DMS 273 (cell line): ENCODE measurements around the gene CD320.
"Not testable (repeated sequence)": the region's sequence is repeated elsewhere in the genome, so short reads cannot be mapped to it uniquely, and the experiment has no call there.

Experiments
- DNase-seq: peaks from one replicate; lab custom pipeline; 2025; ENCODE audit not compliant: unreplicated experiment; lab: John Stamatoyannopoulos, UW

Gene CD320

DNA sequence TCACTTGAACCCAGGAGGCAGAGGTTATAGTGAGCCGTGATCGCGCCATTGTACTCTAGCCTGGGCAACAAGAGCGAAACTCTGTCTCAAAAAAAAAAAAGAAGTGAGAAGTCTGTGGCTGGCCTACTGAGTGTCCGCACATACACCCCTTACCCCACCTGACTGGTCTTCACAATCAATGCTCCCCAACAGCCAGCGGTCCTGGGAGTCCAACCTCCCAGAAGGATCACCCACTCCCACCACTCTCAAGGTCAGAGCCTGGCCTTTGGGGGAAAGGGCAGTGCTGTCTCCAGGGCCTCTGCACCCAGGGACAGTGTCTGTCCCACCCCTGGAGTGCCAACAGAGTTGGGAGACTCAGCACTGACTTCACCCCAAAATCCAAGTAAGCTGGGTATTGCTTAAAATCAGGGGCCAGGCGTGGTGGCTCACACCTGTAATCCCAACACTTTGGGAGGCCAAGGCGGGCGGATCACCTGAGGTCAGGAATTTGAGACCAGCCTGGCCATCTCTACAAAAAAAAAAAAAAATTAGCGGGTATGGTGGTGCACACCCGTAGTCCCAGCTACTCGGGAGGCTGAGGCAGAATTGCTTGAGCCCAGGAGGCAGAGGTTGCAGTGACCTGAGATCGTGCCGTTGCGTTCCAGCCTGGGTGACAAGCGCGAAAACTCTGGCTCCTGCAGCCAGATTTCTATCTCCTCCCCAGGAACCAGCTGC, 2.3 kb upstream of the CD320 start:
- DNase-seq = no peak

DNA sequence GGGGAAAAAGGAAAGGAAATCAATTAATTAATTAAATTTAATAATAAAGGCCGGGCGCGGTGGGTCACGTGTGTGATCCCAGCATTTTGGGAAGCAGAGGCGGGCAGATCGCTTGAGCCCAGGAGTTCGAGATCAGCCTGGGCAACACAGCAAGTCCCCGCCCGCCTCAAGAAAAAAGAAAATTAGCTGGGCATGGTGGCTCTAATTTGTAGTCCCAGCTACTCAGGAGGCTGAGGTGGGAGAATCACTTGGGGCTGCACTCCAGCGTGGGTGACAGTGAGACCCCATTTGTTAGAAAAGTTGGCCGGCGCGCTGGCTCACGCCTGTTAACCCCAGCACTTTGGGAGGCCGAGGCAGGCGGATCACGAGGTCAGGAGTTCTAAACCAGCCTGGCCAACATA, 733 bp upstream of the CD320 start:
- DNase-seq = no peak

DNA sequence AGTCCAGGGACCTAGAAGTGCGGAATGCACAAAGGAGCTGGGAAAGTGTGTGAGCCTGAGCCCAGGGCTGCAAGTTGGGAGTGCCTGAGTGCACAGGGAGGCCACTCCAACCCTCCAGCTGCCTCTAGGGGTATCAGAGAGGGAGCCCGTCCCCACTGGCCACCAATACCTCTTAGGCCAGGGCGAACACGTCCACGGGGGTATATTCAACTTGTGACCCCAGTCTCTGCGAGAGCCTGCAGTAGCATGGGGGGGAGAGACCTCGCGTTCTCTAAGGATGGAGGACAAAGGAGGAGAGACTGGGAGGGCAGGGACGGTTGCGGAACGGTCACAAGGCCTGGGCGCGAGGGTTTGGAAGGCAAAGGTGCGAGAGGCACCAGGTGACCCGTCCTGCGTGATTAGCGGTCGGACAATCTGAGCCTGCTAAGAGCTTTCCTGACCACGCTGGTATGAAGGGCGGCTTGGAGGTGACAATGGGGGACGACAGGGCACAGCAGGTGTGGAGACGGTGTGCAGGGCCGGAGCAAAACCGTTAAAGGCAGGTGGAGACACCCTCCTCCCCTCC, 676 bp downstream of the CD320 start:
- DNase-seq = peak; percentile 70

DNA sequence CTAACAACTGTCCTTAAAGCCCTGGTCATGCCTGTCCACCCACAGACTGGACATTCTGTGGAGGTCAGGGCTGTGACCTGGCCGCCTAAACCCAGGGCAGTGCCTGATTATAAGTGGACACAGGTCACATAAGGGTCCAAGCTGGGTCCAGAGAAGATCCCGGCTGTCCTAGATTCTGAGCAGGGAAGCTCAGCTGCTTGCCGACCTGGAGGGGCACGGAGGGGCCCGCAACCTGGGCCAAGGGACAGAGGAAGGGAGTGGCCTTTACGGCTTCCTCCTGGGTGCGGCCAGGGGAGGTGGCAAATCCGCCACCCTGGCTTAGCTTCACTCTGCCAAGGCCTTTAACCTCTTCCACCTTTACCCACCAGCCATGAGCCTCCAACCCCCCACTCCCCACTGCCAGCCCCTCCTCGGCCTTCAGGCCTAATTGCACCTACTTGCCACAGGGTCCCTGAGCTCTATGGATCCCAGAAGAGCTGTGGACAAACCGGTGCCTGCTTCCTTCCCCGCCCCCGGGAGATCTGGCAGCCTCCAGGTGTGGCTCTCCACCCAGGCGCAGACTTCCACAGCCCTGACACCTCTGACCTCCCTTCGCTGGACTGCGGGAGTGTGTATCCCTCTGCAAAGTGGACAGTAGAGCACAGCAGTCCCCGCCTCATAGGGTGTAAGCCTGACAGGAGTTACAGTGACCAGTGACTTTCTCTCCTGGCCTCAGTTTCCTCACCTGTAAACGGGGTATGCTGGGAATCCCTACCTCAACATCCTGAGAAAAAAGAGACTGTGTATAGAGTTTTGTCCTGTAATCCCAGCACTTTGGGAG, 1.7 kb downstream of the CD320 start:
- no peak for DNase-seq

DNA sequence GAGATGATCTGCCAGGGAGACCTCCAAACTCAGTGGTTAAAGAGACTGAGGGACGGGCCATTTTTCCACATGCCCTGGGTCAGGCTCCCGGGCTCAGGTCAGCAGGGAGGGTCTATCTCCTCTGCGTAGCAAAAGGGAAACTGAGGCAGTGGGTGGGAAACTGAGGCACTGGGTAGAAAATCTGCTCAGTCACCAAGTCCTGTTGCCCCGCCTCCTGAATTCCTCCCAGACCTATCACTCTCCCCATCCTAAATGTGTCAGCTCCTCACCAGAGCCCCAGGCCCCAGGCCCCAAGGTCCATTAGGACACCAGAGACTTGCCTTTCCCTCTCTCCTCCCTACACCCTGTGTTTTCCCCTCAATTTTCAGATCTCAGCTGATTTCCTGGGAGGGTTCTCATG, 2.4 kb downstream of the CD320 start:
- no peak for DNase-seq

DNA sequence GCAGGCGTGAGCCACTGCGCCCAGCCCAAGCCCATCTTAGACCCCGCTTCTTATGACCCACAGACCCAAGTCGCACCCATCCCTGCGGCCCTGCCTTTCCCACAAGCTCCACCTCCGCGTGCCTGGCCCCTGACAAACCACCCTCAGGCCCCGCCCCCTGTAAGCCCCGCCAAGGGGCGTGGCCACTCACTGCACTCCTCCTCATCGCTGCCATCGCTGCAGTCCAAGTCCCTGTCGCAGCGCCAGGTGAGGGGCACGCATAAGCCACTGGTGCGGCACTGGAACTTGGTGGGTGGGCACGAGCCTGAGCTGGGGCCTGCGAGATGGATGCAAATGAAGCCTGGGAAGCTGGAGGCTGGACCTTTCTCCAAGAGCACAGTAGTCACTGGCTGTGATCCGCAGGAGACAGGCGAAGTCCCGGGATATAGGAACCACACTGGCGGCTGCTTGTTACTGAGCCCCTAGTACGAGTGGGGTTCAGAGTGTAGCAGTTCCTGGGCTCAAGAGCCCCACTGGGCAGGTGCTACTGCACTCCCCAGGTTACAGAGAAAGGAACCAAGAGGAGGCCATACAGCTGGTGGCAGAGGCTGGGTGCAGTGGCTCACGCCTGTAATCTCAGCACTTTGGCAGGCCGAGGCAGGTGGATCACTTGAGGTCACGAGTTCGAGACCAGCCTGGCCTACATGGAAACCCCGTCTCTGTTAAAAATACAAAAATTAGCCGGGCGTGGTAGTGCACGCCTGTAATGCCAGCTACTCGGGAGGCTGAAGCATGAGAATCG, 3.1 kb downstream of the CD320 start:
- DNase-seq = peak; percentile 44

DNA sequence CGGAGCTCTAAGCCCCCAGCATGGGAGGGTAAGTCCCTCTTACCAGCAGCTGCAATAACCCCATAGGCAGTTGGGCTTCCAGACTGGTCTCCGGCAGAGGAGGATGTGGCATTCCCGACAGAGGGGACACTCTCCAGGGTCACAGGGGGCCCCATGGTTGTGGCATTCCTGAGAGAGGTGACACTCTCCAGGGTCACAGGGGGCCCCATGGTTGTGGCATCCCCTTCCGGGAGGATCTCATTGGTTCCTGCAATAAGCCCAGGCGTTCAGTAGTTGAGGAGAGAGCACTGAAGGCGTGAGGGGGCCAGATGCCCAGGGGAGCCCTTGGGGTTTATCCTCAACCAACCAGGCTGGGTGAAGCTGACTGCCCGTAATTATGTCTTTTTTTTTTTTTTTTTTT, 5.4 kb downstream of the CD320 start:
- peak; percentile 58 for DNase-seq

DNA sequence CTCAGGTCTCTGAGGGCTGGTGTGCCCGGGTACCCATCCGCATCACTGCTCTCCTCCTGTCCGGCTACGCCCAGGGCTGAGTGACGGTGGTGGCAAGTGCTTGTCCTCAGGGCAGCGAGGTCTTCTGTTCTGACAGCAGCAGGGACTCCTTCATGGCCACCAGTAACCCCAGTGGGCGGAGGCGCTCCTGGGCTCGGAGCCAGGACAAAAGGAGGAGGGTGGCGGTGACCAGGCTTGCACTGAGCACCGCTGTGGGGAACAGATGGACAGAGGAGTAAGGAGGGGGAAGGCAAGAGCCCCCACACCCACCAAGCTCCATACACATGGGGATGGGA, 5.8 kb downstream of the CD320 start:
- peak; percentile 75 for DNase-seq

DNA sequence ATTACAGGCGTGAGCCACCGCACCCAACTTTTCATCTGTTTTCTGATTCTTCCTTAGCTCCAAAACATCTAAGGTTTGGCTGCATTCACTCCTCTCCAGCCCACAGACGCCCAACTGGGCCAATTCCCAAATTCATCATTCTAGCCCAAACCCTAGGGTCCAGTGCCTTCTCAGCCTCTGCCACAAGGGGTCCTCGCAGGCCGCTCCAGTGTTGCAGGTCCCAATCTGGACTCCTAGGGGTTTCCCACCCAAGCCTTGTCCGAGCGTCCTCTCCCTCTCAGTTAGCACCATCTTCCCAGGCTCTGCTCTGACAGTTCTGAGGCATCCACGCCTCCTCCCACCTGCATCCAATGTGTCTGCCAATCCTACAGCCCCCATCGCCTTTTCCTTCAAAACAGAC, 16.8 kb downstream of the CD320 start:
- not testable (repeated sequence) for DNase-seq

DNA sequence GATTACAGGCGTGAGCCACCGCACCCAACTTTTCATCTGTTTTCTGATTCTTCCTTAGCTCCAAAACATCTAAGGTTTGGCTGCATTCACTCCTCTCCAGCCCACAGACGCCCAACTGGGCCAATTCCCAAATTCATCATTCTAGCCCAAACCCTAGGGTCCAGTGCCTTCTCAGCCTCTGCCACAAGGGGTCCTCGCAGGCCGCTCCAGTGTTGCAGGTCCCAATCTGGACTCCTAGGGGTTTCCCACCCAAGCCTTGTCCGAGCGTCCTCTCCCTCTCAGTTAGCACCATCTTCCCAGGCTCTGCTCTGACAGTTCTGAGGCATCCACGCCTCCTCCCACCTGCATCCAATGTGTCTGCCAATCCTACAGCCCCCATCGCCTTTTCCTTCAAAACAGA, 31.6 kb downstream of the CD320 start:
- DNase-seq = not testable (repeated sequence)

DNA sequence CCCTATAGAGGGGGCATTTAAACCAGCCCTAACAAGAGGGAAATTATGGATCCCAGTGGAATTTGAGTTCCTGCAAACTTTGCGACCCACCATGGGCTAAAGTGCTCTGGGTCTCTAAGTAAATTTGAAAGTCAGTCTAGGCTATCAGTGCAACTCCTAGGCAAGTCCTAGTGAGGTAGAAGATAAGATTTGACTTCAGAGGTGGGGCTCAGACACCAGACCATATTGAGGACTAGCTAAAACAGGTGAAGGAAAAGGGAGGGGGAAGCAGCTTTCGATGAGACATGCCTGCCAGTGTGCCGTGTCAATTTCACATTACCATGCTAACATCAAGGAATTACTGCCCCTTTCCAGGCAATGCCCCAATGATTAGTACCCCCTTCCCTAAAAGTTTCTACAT, 38.4 kb downstream of the CD320 start:
- DNase-seq = no peak

DNA sequence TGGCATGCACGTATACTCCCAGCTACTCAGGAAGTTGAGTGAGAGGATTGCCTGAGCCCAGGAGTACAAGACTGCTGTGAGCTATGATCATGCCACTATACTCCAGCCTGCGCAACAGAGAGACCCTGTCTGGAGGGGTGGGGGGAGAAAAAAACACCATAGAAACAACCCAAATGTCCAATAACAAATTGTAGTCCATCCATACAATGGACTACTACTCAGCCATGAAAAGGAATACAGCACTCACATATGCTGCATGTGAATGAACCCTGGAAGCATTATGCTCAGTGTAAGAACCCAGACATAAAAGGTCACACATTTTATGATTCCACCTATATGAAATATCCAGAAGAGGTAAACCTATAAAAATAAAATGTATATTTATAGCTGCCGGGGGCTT, 42.3 kb downstream of the CD320 start:
- no peak for DNase-seq

DNA sequence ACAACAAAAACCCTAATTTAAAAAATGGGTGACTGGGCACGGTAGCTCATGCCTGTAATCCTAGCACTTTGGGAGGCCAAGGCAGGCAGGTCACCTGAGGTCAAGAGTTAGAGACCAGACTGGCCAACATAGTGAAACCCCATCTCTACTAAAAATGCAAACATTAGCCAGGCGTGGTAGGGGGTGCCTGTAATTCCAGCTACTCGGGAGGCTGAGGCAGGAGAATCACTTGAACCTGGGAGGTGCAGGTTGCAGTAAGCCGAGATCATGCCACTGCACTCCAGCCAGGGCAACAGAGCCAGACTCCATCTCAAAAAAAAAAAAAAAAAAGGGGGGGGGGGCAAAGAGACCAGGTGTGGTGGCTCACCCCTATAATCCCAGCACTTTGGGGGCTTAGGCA, 43.9 kb downstream of the CD320 start:
- DNase-seq = not testable (repeated sequence)

DNA sequence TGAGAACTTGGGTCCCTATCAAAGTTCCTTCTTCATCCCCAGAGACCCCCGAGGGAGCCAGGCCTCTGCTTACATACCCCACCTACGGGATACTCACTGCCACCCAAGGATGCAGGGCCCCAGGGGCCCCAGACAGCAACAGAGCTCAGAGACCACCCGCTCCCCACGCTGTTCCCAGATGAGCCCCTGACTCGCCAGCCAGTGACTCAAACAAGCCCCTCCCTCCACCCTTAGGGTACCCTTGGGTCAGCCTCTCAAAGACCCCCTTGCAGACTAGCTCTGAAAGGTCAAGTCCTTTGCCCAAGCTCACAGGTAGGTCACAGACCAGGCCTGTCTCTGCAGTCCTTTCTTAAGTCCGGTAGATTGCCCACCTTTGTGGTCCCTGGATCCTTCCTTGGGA, 45.7 kb downstream of the CD320 start:
- DNase-seq = no peak

DNA sequence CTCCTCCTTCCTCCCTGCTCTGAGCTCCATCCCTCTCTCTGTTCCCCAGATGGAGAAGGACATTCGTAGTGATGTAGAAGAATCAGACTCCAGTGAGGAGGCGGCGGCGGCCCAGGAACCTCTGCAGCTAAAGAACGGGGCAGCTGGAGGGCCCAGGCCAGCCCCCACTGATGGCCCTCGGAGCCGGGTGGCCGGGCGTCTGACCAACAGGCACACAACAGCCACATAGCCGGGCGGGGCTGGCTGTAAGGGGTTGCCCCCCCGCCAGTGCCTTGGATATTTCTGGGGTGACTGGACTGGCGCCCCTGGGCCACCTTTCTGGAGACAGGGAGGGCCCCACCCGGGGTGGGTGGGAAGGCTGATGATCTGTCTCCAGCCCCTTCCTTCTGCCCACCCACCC, 46.3 kb downstream of the CD320 start:
- no peak for DNase-seq

DNA sequence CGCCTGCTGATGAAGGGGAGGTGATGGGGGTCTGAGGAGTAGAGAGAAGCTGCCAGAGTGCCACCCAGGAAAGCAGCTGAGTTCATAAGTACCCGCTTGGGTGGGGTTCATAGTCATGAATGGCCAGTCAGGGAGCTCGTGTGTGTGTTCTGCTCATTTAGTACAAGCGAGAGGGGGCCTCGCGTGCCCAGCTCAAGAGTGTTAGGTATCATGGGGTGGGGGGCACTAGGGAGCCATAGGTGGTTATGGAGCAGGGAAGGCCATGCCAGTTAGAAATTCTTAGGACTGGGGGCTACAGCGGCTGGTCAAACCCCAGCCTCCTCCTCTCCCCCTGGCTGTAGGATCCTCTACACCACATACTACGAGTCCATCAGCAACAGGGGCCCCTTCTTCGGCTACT, 46.8 kb downstream of the CD320 start:
- no peak for DNase-seq

DNA sequence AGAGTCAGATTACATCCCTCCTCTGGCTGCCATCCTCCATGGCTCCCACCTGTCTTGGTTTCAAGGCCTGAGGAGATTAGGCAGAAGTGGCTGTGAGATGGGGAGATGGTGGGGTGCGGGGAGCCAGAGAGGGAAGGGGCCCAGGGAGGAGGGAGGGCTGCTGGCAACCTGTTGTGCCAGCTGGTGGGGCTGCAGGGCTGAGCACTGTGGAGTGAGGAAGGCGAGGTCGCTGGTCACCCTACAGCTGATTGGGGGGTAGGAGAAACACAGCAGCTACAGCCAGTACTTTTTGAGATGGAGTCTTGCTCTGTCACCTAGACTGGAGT, 48.3 kb downstream of the CD320 start:
- DNase-seq = no peak

DNA sequence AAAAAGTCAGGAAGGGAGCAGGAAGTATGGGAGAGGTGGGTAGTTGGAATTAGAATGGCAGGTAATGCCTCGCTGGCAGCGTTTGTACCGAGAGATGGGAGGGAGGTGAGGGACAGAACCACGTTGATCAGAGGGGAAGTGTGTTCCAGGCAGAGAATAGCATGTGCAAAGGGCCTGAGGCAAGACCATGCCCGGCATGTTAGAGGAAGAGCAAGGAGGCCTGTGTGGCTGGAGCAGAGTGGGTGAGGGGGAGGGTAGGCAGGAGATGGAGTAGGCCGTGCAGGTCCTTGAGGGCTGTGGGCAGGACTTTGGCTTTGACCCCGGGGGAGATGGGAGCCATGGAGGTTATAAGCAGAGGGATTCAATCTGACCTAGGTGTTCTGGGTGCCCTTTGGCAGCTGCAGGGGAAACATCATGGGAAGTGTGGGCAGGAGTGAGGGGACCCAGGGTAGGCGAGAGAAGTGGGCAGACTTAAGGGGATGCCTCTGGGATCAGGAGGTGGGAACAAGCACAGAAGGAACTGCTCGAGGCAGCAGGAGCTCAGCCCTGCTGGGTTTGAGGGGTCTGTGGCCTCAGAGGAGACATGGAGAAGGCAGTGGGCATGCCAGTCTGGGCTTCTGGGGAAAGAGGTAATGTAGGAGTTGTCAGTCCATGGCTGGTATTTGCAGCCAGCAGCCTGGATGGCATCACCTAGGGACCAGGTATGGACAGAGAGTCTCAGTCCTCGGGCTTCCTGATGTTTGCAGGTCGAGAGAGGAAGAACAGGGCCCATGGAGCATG, 48.8 kb downstream of the CD320 start:
- no peak for DNase-seq

DNA sequence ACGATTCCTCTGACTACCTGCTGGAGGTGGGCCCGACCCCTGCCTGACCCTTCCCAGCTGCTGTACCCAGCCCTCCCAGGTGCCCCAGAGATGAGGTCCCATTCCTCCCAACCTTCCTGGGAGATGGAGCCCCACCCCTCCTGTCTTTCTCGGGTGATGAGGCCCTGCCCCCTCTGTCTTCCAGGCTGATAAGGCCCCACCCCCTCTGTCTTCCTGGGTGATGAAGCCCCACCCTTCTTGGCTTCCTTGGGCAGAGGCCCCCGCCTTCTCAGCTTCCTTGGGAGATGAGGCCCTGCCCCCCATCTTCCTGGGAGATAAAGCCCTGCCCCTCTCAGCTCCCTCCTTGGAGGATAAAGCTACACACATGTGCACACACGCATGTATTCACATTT, 51.1 kb downstream of the CD320 start:
- no peak for DNase-seq

DNA sequence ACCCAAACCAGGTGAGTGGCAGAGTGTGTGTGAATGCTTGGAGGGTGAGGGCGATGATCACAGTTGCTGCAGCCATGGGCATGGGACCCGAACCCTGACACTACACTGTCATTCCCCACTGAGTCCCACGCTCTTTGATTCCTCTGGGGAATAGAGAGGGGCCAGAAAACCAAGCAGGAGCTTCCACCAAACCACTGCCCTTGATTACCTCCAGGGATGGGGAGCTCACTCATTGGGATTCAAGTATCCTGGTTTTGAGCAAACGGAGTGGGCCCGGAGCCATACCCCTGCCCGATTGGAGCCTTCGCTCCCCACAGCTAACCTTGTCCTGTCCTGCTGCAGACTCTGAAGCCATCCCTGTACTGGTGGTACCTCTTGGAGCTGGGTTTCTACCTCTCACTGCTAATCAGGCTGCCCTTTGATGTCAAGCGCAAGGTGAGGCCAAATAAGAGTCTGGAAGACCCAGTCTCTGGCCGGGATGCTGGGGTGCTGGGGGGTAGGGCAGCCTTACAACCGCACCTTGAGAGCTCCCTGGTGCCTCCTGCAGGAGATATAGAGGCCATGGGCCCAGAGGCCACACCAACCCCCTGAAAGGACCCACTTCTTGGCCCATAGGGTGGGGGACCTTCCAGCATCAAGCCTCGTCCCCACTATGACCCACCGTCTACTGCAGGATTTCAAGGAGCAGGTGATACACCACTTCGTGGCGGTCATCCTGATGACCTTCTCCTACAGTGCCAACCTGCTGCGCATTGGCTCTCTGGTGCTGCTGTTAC, 51.7 kb downstream of the CD320 start:
- DNase-seq = no peak
